Trophoblast cell (in vitro differentiated cells and primary cell): ENCODE data around the gene MRPL4.

ENCODE experiments used
- DNase-seq, 2 donors: peaks; one replicate each; pipeline ENCODE4 v3.0.0-alpha.2; 2016
- H2AFZ ChIP-seq: 2 replicates; pipeline ENCODE4 v1.6.1; 2013; ENCODE audit warnings: low read length, moderate library complexity, mild to moderate bottlenecking; ENCODE audit not compliant: insufficient read depth, poor library complexity
- H2AK5ac ChIP-seq: 2 replicates; pipeline ENCODE4 v1.6.1; 2013; ENCODE audit warnings: mild to moderate bottlenecking, low read length
- H2BK120ac ChIP-seq: 2 replicates; pipeline ENCODE4 v1.6.1; 2013; ENCODE audit warnings: low read length, mild to moderate bottlenecking, moderate library complexity; ENCODE audit not compliant: insufficient read depth, poor library complexity
- H2BK12ac ChIP-seq: 2 replicates; pipeline ENCODE4 v1.6.1; 2013; ENCODE audit warnings: mild to moderate bottlenecking, low read length, moderate library complexity
- H2BK5ac ChIP-seq: 2 replicates; pipeline ENCODE4 v1.6.1; 2013; ENCODE audit warnings: low read length, low read depth, moderate library complexity, mild to moderate bottlenecking; ENCODE audit not compliant: poor library complexity
- H3K14ac ChIP-seq: 2 replicates; pipeline ENCODE4 v1.6.1; 2013; ENCODE audit warnings: mild to moderate bottlenecking, low read length
- H3K18ac ChIP-seq: 2 replicates; pipeline ENCODE4 v1.6.1; 2013; ENCODE audit warnings: mild to moderate bottlenecking, low read length
- H3K23ac ChIP-seq: 2 replicates; pipeline ENCODE4 v1.6.1; 2013; ENCODE audit warnings: low read length
- H3K27ac ChIP-seq: 2 replicates; pipeline ENCODE4 v1.5.1; 2013; ENCODE audit warnings: low read depth, mild to moderate bottlenecking, inconsistent platforms, low read length, moderate library complexity
- H3K27me3 ChIP-seq: 2 replicates; pipeline ENCODE4 v1.6.1; 2013; ENCODE audit warnings: inconsistent platforms, mild to moderate bottlenecking, low read length, moderate library complexity; ENCODE audit not compliant: insufficient read depth
- H3K36me3 ChIP-seq, 2 experiments: 1 replicate in 1 of 2; 2 replicates in 1 of 2; pipeline ENCODE4 v1.6.1; 2013; ENCODE audit warnings: low read length in 2 of 2, mild to moderate bottlenecking in 2 of 2, moderate library complexity in 1 of 2; ENCODE audit not compliant: insufficient read depth in 2 of 2, control insufficient read depth in 1 of 2
- H3K4ac ChIP-seq: 2 replicates; pipeline ENCODE4 v1.6.1; 2013; ENCODE audit warnings: low read depth, mild to moderate bottlenecking, low read length, moderate library complexity
- H3K4me1 ChIP-seq, 2 experiments: 1 replicate in 1 of 2; 2 replicates in 1 of 2; pipeline ENCODE4 v1.6.1; 2013; ENCODE audit warnings: low read length in 2 of 2, mild to moderate bottlenecking in 2 of 2, moderate library complexity in 1 of 2; ENCODE audit not compliant: insufficient read depth in 2 of 2, control insufficient read depth in 1 of 2
- H3K4me2 ChIP-seq: 2 replicates; pipeline ENCODE4 v1.6.1; 2013; ENCODE audit warnings: inconsistent platforms, mild to moderate bottlenecking, low read length, moderate library complexity
- H3K4me3 ChIP-seq: 2 replicates; pipeline ENCODE4 v1.5.1; 2013; ENCODE audit warnings: mild to moderate bottlenecking, low read depth, low read length, inconsistent platforms
- H3K79me1 ChIP-seq: one replicate; pipeline ENCODE4 v1.6.1; 2013; ENCODE audit warnings: low read length
- H3K79me2 ChIP-seq: 2 replicates; pipeline ENCODE4 v1.6.1; 2013; ENCODE audit warnings: low read length, mild to moderate bottlenecking; ENCODE audit not compliant: control insufficient read depth, insufficient read depth, poor library complexity
- H3K9ac ChIP-seq: 2 replicates; pipeline ENCODE4 v1.6.1; 2013; ENCODE audit warnings: mild to moderate bottlenecking, low read length
- H3K9me3 ChIP-seq: 2 replicates; pipeline ENCODE4 v1.6.1; 2013; ENCODE audit warnings: low read depth, mild to moderate bottlenecking, control low read depth, inconsistent platforms, low read length; ENCODE audit not compliant: insufficient read depth
- H4K12ac ChIP-seq: 2 replicates; pipeline ENCODE4 v1.6.1; 2013; ENCODE audit warnings: low read depth, mild to moderate bottlenecking, low read length, moderate library complexity
- H4K8ac ChIP-seq: 2 replicates; pipeline ENCODE4 v1.6.1; 2013; ENCODE audit warnings: low read depth, mild to moderate bottlenecking, low read length, moderate library complexity
- H4K91ac ChIP-seq: one replicate; pipeline ENCODE4 v1.6.1; 2013; ENCODE audit warnings: low read depth, mild to moderate bottlenecking, low read length, moderate library complexity
- WGBS: extraction: QIAGEN DNeasy Blood & Tissue Kit; methylation state at CpG from one replicate; pipeline ENCODE4 v1.1.7; 2013; ENCODE audit warnings: missing lambda C conversion rate; ENCODE audit not compliant: insufficient read length, insufficient coverage; ENCODE audit errors: extremely low coverage; 5-methylcytosine and 5-hydroxymethylcytosine counted together

The MRPL4 gene

GRCh38 chr19:10230173-10230860, 21.7 kb upstream of the MRPL4 start:
- H3K4me1 ChIP-seq, result peaks cover 19 to 29% of the 10 kb centered on the region in 2 experiments
- H3K27ac ChIP-seq, result peak overlapping the region; percentile 81
- DNase-seq, result peak; percentile 76 to 85
- peaks cover 10% of the 10 kb centered on the region for H3K79me1 ChIP-seq
- WGBS, result no CpG with 5 or more reads among the region's 70 CpGs
- peaks cover 10% of the 10 kb centered on the region for H3K79me2 ChIP-seq
- H4K91ac ChIP-seq, result peak overlapping the region; percentile 93
- H2BK5ac ChIP-seq, result peak overlapping the region; percentile 68
- H3K36me3 ChIP-seq, result peaks cover 0 to 7% of the 10 kb centered on the region in 2 experiments
- peak overlapping the region; percentile 79 for H2BK12ac ChIP-seq
- peak overlapping the region; percentile 95 for H3K4me2 ChIP-seq
- H2BK120ac ChIP-seq, result peak overlapping the region; percentile 95
- H2AK5ac ChIP-seq, result peak overlapping the region; percentile 93
- peak overlapping the region; percentile 88 for H4K12ac ChIP-seq
- peak overlapping the region; percentile 83 for H3K18ac ChIP-seq
- H2AFZ ChIP-seq, result peak overlapping the region; percentile 57
- H3K23ac ChIP-seq, result no peak overlapping the region
- H4K8ac ChIP-seq, result peak overlapping the region; percentile 93
- H3K27me3 ChIP-seq, result no peaks in the 10 kb centered on the region
- H3K4me3 ChIP-seq, result peak overlapping the region; percentile 90
- peak overlapping the region; percentile 94 for H3K14ac ChIP-seq
- H3K9ac ChIP-seq, result peak overlapping the region; percentile 95
- H3K9me3 ChIP-seq, result no peaks in the 10 kb centered on the region
- peak overlapping the region; percentile 35 for H3K4ac ChIP-seq

GRCh38 chr19:10230861-10231611, 21.0 kb upstream of the MRPL4 start, which contains the start of gene S1PR2:
Gene S1PR2 (minus strand): TSS chr19:10231331. CDS start chr19:10224905, 6,426 bp downstream.
- Histone ChIP-seq H2AFZ (peak within 1 kb of the TSS; percentile 57), H3K9ac (peak within 1 kb of the TSS; percentile 95), H3K27ac (peak within 1 kb of the TSS; percentile 81), H3K27me3 (no peaks in the 10 kb centered on the region), H3K79me1 (peaks cover 10% of the 10 kb centered on the region), H3K23ac (no peak within 1 kb of the TSS), H2BK12ac (peak within 1 kb of the TSS; percentile 79), H2BK120ac (peak within 1 kb of the TSS; percentile 95), H2BK5ac (peak within 1 kb of the TSS; percentile 68), H3K4me3 (peak within 1 kb of the TSS; percentile 90), H3K4me1 (peaks cover 21 to 29% of the 10 kb centered on the region in 2 experiments), H3K79me2 (peaks cover 10% of the 10 kb centered on the region), H3K4ac (peak within 1 kb of the TSS; percentile 35), H3K4me2 (peak within 1 kb of the TSS; percentile 95), H3K36me3 (peaks cover 0 to 5% of the 10 kb centered on the region in 2 experiments), H4K8ac (peak within 1 kb of the TSS; percentile 93), H2AK5ac (peak within 1 kb of the TSS; percentile 93), H3K14ac (peak within 1 kb of the TSS; percentile 94), H4K91ac (peak within 1 kb of the TSS; percentile 93), H3K9me3 (no peaks in the 10 kb centered on the region), H4K12ac (peak within 1 kb of the TSS; percentile 88), H3K18ac (peak within 1 kb of the TSS; percentile 83)
- no CpG with 5 or more reads among the region's 73 CpGs for WGBS
- DNase-seq, result peak; percentile 80 to 89

GRCh38 chr19:10231612-10232228, 20.3 kb upstream of the MRPL4 start:
- Histone ChIP-seq H4K12ac (no peak overlapping the region), H2BK5ac (no peak overlapping the region), H3K4me3 (peak overlapping the region; percentile 90), H3K9ac (no peak overlapping the region), H3K18ac (no peak overlapping the region), H3K27ac (peak overlapping the region; percentile 81), H2AFZ (no peak overlapping the region), H4K91ac (no peak overlapping the region), H3K4me1 (peaks cover 21 to 29% of the 10 kb centered on the region in 2 experiments), H3K4ac (no peak overlapping the region), H4K8ac (peak overlapping the region; percentile 13), H3K14ac (no peak overlapping the region), H3K9me3 (no peaks in the 10 kb centered on the region), H3K79me1 (peaks cover 10% of the 10 kb centered on the region), H3K36me3 (peaks cover 0 to 5% of the 10 kb centered on the region in 2 experiments), H2AK5ac (no peak overlapping the region), H3K23ac (no peak overlapping the region), H2BK12ac (no peak overlapping the region), H2BK120ac (no peak overlapping the region), H3K27me3 (no peaks in the 10 kb centered on the region), H3K4me2 (peak overlapping the region; percentile 95), H3K79me2 (peaks cover 10% of the 10 kb centered on the region)
- WGBS, result no CpG with 5 or more reads among the region's 8 CpGs
- no peak for DNase-seq

- Histone ChIP-seq H4K8ac (no peak overlapping the region), H2BK5ac (no peak overlapping the region), H2AK5ac (no peak overlapping the region), H3K9me3 (no peaks in the 10 kb centered on the region), H3K27ac (no peak overlapping the region), H2BK120ac (no peak overlapping the region), H3K4me3 (no peak overlapping the region), H3K4me1 (peaks cover 11 to 13% of the 10 kb centered on the region in 2 experiments), H3K23ac (no peak overlapping the region), H3K4me2 (no peak overlapping the region), H4K12ac (no peak overlapping the region), H3K79me2 (peaks cover 10% of the 10 kb centered on the region), H3K79me1 (peaks cover 10% of the 10 kb centered on the region), H4K91ac (no peak overlapping the region), H3K27me3 (no peaks in the 10 kb centered on the region), H3K14ac (no peak overlapping the region), H3K9ac (no peak overlapping the region), H2AFZ (no peak overlapping the region), H3K36me3 (no peaks in the 10 kb centered on the region), H2BK12ac (no peak overlapping the region), H3K18ac (no peak overlapping the region), H3K4ac (no peak overlapping the region)
- DNase-seq, result no peak
- no CpG with 5 or more reads among the region's 4 CpGs for WGBS
These were observed 18.1 kb upstream of the MRPL4 start for GRCh38 chr19:10233946-10234345.
